ENCODE results near the gene CNN3.

Gene CNN3

DNA sequence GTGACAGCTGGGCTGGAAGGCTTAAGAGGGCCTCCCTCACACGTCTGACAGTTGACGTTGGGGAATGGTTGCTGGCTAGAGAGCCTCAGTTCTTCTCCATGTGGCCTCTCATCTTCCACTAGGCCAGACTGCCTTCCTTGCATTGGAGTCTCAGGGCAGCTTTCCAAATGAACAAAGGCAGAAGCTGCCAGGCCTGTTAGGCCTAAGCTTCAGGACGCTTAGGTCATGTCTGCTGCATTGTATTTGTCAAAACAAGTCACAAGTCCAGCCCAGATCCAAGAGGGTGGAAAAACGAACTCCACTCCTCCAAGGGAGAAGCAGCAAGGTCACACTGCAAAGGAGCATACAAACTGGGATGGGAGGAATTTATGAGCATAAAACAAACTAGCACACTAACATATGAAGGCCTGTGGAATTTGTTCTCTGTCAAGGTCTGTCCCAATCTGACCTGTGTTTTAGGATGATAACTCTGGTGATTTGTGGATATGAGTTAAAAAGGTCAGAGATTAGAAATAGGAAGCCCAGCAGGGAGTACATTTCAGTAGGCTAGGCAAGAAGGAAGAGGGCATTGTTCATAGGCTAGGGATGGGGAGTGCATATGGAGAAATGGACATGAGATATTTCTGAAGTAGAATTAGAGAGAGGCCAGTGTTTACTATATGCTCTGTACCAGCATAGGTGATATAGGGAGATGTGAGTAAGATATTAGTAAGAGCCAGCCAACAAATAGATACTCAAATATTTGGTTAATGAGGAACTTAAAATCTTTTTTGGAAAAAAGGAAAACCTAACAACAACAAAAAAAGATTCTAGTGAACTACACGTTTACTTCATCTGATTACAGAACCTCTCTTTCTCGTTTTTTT, 29.1 kb upstream of the CNN3 start:
- Mint-ChIP-seq H3K36me3 (ENCODE audit: insufficient read depth) (no peaks in the 10 kb centered on the region), H3K9me3 (no peaks in the 10 kb centered on the region), H3K27ac (ENCODE audit: low read depth) (no peak overlapping the region), H3K4me3 (no peak overlapping the region), H3K4me1 (no peaks in the 10 kb centered on the region), H3K27me3 (no peaks in the 10 kb centered on the region)
- ATAC-seq (replicated peaks; ENCODE audit: extremely low read depth, poor library complexity, severe bottlenecking) (no peak), DNase-seq (ENCODE audit: low spot score in 2 of 2) (no peak)

- no peak for ATAC-seq (replicated peaks; ENCODE audit: extremely low read depth, poor library complexity, severe bottlenecking)
- H3K36me3 Mint-ChIP-seq (ENCODE audit: insufficient read depth) = no peaks in the 10 kb centered on the region
- H3K9me3 Mint-ChIP-seq = no peaks in the 10 kb centered on the region
Observed at GRCh38 chr1:94954263-94955220, 27.6 kb upstream of the CNN3 start.

GRCh38 chr1:94953746-94954145, 26.8 kb upstream of the CNN3 start:
- Mint-ChIP-seq H3K4me1 (no peaks in the 10 kb centered on the region), H3K27me3 (no peaks in the 10 kb centered on the region), H3K27ac (ENCODE audit: low read depth) (no peak overlapping the region), H3K36me3 (ENCODE audit: insufficient read depth) (no peaks in the 10 kb centered on the region), H3K4me3 (no peak overlapping the region), H3K9me3 (no peaks in the 10 kb centered on the region)
- ATAC-seq (replicated peaks; ENCODE audit: extremely low read depth, poor library complexity, severe bottlenecking) (no peak), DNase-seq (ENCODE audit: low spot score in 2 of 2) (no peak)

More at GRCh38 chr1:94954263-94955220, 27.6 kb upstream of the CNN3 start:
- Mint-ChIP-seq H3K27me3 (no peaks in the 10 kb centered on the region), H3K4me3 (no peak overlapping the region), H3K27ac (ENCODE audit: low read depth) (no peak overlapping the region), H3K4me1 (no peaks in the 10 kb centered on the region)
- DNase-seq (ENCODE audit: low spot score in 2 of 2) = no peak

- Mint-ChIP-seq H3K9me3 (no peaks in the 10 kb centered on the region), H3K36me3 (ENCODE audit: insufficient read depth) (no peaks in the 10 kb centered on the region)
- ATAC-seq (replicated peaks; ENCODE audit: extremely low read depth, poor library complexity, severe bottlenecking) = no peak
Observed at GRCh38 chr1:94953107-94953506, 26.2 kb upstream of the CNN3 start.

GRCh38 chr1:94952539-94952938, 25.6 kb upstream of the CNN3 start:
- ATAC-seq (replicated peaks; ENCODE audit: extremely low read depth, poor library complexity, severe bottlenecking) = no peak

More at GRCh38 chr1:94953107-94953506, 26.2 kb upstream of the CNN3 start:
- H3K27me3 Mint-ChIP-seq = no peaks in the 10 kb centered on the region
- DNase-seq (ENCODE audit: low spot score in 2 of 2) = no peak
- no peaks in the 10 kb centered on the region for H3K4me1 Mint-ChIP-seq
- no peak overlapping the region for H3K4me3 Mint-ChIP-seq
- no peak overlapping the region for H3K27ac Mint-ChIP-seq (ENCODE audit: low read depth)

GRCh38 chr1:94951509-94952208, 24.7 kb upstream of the CNN3 start:
- H3K9me3 Mint-ChIP-seq = no peaks in the 10 kb centered on the region
- no peak for ATAC-seq (replicated peaks; ENCODE audit: extremely low read depth, poor library complexity, severe bottlenecking)
- H3K27ac Mint-ChIP-seq (ENCODE audit: low read depth) = no peak overlapping the region
- no peaks in the 10 kb centered on the region for H3K27me3 Mint-ChIP-seq
- no peak for DNase-seq (ENCODE audit: low spot score in 2 of 2)
- no peak overlapping the region for H3K4me3 Mint-ChIP-seq
- no peaks in the 10 kb centered on the region for H3K4me1 Mint-ChIP-seq
- no peaks in the 10 kb centered on the region for H3K36me3 Mint-ChIP-seq (ENCODE audit: insufficient read depth)

More at GRCh38 chr1:94952539-94952938, 25.6 kb upstream of the CNN3 start:
- no peak for DNase-seq (ENCODE audit: low spot score in 2 of 2)
- no peaks in the 10 kb centered on the region for H3K9me3 Mint-ChIP-seq
- no peak overlapping the region for H3K4me3 Mint-ChIP-seq
- H3K4me1 Mint-ChIP-seq = no peaks in the 10 kb centered on the region
- H3K36me3 Mint-ChIP-seq (ENCODE audit: insufficient read depth) = no peaks in the 10 kb centered on the region
- no peaks in the 10 kb centered on the region for H3K27me3 Mint-ChIP-seq
- H3K27ac Mint-ChIP-seq (ENCODE audit: low read depth) = no peak overlapping the region

DNA sequence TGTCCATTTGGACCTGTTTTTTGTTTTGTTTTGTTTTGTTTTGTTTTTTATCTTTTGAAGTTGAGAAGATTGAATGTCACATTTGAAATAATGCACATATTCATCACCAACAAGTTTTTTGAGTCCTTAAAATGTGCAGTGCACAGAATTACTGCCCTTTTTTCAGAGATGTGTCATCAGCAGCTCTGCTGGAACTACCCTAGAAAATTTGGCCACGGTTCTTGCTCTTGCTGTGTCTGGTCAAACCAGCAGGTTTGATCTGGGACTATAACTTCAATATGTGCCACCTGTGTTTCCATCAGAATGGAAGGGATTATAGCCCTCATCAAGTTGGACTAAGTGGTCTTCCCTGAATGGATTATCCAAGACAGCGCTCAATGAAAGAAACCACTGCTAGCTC, 24.1 kb upstream of the CNN3 start:
- Mint-ChIP-seq H3K27me3 (peaks cover 4% of the 10 kb centered on the region), H3K9me3 (no peaks in the 10 kb centered on the region), H3K4me3 (no peak overlapping the region), H3K27ac (ENCODE audit: low read depth) (no peak overlapping the region), H3K4me1 (no peaks in the 10 kb centered on the region), H3K36me3 (ENCODE audit: insufficient read depth) (no peaks in the 10 kb centered on the region)
- ATAC-seq (replicated peaks; ENCODE audit: extremely low read depth, poor library complexity, severe bottlenecking) (no peak), DNase-seq (ENCODE audit: low spot score in 2 of 2) (no peak)

- ATAC-seq (replicated peaks; ENCODE audit: extremely low read depth, poor library complexity, severe bottlenecking) = no peak
Observed at GRCh38 chr1:94949681-94950661, 23.1 kb upstream of the CNN3 start.

DNA sequence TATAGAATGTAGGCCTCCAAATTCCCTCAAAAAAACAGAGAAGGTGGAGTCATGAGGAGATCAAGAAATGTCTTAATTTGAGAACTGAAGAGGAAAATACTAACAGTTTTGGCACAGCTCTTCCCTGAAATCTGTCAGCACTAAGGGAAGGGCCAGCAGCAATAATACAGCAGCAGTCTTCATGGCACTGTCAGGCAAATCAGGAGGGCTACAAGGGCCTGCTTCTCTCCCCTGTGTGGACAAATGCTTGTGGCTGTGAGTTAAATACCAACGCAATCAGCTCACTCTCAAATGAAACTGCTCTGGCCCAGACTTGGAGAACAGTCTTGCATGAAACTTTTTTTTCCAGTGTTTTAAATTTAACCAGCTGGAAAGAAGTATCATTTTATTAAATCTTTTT, 20.5 kb upstream of the CNN3 start:
- Mint-ChIP-seq H3K27me3 (peaks cover 37% of the 10 kb centered on the region), H3K36me3 (ENCODE audit: insufficient read depth) (no peaks in the 10 kb centered on the region), H3K4me1 (no peaks in the 10 kb centered on the region), H3K4me3 (no peak overlapping the region), H3K27ac (ENCODE audit: low read depth) (no peak overlapping the region), H3K9me3 (no peaks in the 10 kb centered on the region)
- no peak for ATAC-seq (replicated peaks; ENCODE audit: extremely low read depth, poor library complexity, severe bottlenecking)
- DNase-seq (ENCODE audit: low spot score in 2 of 2) = no peak

More at GRCh38 chr1:94949681-94950661, 23.1 kb upstream of the CNN3 start:
- peaks cover 15% of the 10 kb centered on the region for H3K27me3 Mint-ChIP-seq
- no peaks in the 10 kb centered on the region for H3K36me3 Mint-ChIP-seq (ENCODE audit: insufficient read depth)
- DNase-seq (ENCODE audit: low spot score in 2 of 2) = no peak
- H3K4me1 Mint-ChIP-seq = no peaks in the 10 kb centered on the region
- H3K4me3 Mint-ChIP-seq = no peak overlapping the region
- H3K9me3 Mint-ChIP-seq = no peaks in the 10 kb centered on the region
- H3K27ac Mint-ChIP-seq (ENCODE audit: low read depth) = no peak overlapping the region

- H3K27me3 Mint-ChIP-seq = peaks cover 37% of the 10 kb centered on the region
- DNase-seq (ENCODE audit: low spot score in 2 of 2) = no peak
Observed at GRCh38 chr1:94946886-94947285, 20.0 kb upstream of the CNN3 start.

DNA sequence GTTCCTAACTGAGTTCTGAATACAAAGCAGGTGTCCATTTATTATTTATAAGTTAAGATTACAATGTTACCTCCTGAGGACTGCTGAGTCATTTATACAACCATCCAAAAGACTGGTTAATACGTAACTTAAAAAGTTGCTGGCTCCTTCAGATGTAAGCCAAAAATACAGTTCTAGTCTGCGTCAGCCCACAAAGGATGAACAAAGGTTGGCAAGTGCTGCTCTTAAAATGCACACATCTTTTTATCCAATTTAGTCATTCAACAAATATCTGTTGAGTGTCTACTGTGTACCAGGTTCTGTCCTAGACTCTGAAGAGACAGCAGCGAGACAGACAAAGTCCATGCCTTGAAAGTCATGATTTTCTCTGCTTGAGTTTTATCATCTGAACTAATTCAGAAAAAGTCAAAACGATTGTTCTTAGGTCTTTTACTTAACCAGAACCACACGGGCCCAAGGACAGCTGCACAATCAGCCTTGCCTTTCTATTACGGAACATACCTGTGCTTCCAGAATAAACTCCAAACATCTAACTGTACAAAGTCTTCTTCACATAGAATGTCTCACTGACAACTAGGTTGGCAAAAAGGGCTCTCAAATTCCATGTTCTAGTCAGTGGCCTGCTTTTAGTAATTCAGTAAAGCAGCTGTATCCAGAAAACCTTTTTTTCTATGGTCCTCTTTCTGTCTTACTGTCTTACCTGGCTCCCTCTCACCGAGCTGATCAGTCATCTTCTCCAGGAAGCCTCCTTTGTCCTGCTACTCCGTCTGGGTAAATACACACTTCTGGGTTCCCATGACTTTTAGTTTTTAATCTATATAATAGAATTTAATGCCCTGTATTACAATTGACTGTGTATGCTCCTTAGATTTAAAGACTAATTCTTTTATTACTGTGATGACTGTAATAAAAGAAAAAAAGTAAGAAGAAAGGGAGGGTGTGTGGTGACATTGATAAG, 15.5 kb upstream of the CNN3 start:
- DNase-seq (ENCODE audit: low spot score in 2 of 2) = no peak
- H3K36me3 Mint-ChIP-seq (ENCODE audit: insufficient read depth) = no peaks in the 10 kb centered on the region
- H3K9me3 Mint-ChIP-seq = no peaks in the 10 kb centered on the region

More at GRCh38 chr1:94946886-94947285, 20.0 kb upstream of the CNN3 start:
- ATAC-seq (replicated peaks; ENCODE audit: extremely low read depth, poor library complexity, severe bottlenecking) = no peak
- no peaks in the 10 kb centered on the region for H3K36me3 Mint-ChIP-seq (ENCODE audit: insufficient read depth)
- no peaks in the 10 kb centered on the region for H3K4me1 Mint-ChIP-seq
- H3K4me3 Mint-ChIP-seq = no peak overlapping the region
- H3K9me3 Mint-ChIP-seq = no peaks in the 10 kb centered on the region
- no peak overlapping the region for H3K27ac Mint-ChIP-seq (ENCODE audit: low read depth)

More for the DNA sequence above, 15.5 kb upstream of the CNN3 start:
- Mint-ChIP-seq H3K4me1 (no peaks in the 10 kb centered on the region), H3K27ac (ENCODE audit: low read depth) (no peak overlapping the region), H3K27me3 (peaks cover 49% of the 10 kb centered on the region), H3K4me3 (no peak overlapping the region)
- no peak for ATAC-seq (replicated peaks; ENCODE audit: extremely low read depth, poor library complexity, severe bottlenecking)

Measured in central memory CD8-positive, alpha-beta T cell (primary cell).